ENCODE results near the gene D2HGDH.
"Not testable (repeated sequence)": the region's sequence is repeated elsewhere in the genome, so short reads cannot be mapped to it uniquely, and the experiment has no call there.

D2HGDH gene

DNA sequence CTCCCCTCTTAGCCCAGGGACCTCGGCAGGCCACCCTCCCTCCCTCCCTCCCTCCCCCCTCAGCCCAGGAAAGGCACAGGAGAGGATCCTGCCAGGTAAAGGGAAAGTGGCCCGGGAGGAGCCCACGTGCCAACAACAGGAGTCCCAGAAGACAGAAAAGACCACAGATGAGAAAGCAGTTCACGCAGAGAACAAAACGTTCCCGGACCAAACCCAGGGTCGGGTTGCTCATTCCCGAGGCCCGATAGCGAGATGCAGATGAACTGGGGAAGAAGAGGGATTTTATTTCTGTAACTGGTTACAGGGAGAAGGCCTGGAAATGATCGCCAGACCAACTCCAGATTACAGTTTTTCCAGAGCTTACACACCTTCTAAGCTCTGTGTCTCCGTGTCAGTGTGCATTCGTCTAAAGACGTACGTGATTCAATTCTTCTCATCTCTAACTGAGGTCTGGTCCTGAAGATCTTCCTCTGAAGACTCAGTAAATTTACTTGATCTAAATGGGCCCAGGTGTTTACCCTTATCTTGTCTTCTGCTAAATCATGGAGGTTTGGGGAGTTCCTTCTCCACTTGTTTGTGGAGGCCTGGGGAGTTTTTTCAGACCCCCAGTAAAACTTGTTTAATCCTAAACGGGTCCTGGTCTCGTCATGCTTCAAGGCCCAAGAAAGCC, 73.8 kb downstream of the D2HGDH start:
- DNase-seq (ENCODE audit: low spot score) = no peak

DNA sequence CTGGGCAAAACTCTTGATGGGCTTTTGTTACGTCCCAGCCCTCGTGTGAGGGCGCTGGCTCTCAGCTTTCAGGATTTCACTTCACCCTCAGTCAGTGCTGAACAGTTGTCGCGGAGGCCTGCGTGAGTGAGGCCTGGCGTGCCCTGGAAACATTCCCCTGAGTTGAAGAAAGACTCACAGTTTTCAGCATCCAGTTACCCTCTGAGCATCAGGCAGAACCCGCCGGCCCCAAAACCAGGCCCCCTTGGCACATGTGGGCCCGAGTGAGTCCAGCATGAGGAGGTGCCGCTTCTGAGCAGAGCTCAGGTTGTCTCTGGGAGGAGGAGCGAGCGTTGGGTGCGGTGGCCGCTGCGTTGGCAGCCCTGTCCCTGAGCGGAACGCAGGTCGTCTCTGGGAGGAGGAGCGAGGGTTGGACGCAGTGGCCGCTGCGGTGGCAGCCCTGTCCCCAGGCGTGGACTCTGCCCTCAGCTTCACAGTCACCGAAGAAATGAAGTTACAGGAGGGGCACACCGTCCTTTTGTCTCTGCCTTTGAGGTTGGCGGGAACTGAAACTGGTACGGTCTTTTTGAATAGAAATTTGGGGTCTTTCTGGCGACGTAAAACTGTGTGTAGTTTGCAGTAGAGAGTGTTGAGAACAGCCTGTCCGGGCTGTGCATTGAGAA, 74.4 kb downstream of the D2HGDH start, which contains the start of gene NEU4:
Gene NEU4 (plus strand): TSS at position 473 of the 662 bp plus-strand sequence. CDS start 5,292 bp downstream, outside the sequence.
- no peak for DNase-seq (ENCODE audit: low spot score)

DNA sequence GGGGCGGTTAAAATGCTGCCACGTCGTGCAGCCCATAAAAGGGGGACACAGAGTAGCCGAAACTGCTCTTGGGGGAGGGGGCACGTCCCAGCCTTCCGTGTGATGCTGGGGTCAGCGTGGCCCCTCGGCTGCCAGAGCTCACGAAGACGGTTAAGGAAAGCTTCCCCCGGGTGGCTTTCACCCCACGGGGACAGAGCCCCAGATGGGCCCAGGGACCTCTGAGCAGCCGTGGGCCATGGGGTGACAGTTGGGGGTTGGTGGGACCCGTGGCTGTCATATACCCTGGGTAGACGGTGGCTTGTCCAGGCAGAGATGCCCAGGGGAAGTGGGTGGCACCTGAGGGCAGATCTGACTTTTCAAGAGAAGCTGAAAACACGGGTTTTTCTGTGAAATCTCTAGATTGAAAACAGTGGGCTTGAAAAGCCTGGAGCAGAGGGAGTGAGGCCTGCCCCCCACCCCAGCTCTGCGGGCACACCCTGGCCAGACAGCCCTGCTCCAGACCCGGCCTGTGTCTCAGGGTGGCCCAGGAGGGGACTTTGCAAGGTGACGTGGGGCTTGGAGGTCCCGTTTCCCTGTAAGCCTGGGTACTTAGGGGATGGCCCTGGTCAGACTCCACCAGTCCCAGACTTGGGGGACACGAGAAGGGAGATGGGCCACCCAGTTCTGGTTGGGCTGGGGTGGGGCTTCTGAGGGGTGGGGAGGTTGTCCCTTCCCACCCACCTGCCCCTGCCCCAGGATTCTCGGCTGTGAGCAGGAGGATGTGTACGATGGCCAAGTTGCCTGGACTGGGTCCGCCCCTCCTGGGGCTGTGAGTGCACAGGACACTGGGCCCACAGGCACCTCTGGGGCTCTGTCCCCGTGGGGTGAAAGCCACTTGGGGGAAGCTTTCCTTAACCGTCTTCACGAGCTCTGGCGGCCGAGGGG, 75.2 kb downstream of the D2HGDH start:
- no peak for DNase-seq (ENCODE audit: low spot score)

DNA sequence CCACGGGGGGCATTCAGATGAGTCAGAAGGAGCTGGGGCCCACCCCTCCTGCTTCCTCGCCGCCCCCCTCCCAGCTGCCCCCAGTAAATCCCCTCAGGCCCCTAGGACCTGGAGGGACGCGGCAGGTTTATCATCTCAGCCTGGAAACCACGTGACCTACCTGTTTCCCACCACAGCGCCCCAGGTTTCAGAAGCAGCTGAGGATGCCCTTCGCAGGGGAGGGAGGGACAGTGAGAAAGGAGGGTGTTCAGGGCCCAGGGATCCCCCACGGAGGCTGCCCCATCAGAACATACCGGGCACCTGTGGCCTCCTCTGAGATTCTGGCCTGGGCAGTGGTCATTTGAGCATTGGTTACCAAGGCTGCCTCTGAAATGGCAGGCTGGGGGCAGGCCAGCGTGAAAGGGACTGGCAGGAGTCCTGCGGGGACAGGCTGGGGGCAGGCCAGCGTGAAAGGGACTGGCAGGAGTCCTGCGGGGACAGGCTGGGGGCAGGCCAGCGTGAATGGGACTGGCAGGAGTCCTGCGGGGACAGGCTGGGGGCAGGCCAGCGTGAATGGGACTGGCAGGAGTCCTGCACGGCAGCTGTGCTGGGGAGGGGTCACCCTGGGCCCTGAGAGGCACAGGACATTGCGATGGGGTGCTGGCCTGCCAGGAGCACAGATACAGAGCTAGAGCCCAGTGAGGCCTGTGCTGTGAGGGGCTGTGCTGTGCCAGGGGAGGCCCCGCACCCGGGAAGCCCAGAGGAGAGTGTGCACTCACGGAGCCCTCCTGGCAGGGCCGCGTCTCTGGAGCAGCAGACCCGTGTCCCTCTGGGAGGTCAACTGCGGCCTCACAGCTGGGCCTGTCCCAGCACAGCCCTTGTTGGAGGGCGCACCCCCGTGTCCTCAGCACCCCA, 76.1 kb downstream of the D2HGDH start:
- no peak for DNase-seq (ENCODE audit: low spot score)

DNA sequence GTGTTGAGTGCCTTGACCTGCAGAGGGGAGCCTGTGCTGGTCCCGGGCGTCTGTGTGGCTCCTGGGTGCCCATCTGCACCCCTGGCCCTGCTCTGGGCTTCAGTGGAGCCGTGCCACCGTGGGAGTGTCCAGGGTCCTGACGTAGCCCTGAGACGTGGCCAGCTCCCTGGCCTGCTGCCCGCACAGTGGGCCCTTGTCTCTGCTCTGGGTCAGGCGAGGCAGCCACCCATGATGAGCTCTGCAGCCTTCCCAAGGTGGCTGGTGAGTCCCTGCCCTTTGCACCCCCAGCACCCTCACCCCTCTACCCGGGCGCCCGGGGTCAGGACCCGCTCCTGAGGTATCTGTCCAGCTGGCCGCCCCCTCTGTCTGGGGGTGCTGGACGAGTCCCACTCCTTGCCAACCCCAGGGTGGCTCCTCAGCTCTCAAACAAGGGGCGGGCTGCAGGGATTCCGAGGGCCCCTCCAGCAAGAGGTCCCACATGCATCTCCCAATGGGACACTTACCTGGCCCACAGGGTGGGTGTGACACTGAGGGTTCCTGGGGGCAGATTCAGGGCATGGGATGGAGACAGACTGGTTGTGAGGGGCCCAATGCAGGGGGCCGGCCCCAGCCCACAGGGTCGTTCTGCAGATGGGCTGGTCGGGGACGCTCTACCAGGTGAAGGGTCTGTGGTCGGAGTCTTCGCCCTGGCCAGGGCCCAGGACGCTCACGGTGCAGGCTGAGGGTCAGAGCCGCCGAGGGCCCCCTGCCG, 76.9 kb downstream of the D2HGDH start:
- no peak for DNase-seq (ENCODE audit: low spot score)

DNA sequence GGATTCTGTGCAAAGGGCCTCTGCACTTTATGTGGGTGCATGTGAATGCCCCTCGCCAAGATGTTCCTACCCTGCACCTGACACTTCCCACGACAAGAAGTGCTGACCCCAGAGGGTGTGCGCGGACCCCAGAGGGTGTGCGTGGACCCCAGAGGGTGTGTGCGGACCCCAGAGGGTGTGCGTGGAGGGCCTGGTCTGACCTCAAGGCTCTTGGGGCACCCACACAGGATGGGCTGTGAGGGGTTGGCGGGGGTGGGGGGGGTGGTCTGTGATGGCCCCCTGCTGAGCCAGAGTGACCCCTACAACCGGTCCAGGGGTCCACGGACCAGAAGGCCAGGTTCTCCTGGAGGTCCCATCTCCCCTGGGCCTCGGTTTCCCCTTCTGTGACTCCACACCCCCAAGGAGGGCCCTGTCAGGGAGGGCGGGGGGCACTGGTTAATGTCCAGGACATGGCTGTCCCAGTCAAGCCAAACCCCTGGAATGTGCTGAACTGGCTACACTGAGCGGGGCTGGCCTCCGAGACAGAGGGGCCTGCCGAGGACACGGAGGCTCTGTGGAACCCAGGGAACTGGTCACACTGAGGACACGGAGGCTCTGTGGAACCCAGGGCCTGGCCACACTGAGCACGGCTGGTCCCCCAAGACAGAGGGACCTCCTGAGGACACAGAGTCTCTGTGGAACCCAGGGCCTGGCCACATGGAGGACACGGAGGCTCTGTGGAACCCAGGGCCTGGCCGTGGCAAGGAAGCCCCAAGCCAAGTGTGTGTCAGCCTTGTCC, 77.7 kb downstream of the D2HGDH start:
- no peak for DNase-seq (ENCODE audit: low spot score)

DNA sequence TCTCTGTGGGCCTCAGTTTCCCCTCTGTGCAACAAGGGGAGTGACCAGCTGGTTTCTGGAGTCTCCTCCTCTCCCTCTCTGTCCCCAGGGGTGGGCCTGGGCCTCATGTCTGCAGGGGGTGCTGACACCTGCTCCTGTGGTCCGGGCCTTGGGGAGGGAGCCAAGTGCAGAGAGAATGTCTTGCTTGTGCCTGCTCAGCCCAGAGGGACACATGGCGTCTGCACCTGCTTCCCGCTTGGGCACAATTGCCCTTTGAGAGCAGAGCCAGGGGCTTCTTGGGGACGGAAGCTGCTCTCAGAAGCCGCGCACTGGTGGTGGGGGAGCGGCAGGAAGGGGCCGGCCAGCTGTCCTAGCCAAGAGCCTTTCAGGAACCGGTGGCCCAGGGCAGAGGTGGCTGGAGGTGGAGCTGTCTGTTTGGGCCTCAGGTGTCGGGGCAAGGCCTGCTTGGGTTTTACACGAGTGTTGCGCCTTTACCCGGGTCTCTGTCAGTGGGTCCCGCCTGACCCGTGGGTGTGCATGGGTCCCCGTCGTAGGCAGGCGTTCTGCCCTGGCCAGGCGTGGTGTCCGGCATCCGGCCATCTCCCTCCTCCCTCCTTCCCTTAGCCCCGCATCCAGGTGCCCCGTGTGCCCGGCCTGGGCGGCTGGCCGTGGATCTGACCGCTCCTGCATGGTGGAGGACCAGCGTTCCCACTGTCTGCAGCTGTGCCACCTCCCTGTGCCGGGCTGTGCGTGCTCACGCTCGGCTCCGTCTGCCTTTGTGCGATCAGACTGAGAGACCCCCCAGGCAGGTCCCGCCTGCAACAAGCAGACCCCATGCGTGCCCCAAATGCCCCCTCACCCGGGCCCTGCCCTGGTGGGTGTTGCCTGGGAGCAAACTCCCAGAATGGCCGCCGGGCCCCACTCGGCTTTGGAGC, 78.6 kb downstream of the D2HGDH start:
- no peak for DNase-seq (ENCODE audit: low spot score)

DNA sequence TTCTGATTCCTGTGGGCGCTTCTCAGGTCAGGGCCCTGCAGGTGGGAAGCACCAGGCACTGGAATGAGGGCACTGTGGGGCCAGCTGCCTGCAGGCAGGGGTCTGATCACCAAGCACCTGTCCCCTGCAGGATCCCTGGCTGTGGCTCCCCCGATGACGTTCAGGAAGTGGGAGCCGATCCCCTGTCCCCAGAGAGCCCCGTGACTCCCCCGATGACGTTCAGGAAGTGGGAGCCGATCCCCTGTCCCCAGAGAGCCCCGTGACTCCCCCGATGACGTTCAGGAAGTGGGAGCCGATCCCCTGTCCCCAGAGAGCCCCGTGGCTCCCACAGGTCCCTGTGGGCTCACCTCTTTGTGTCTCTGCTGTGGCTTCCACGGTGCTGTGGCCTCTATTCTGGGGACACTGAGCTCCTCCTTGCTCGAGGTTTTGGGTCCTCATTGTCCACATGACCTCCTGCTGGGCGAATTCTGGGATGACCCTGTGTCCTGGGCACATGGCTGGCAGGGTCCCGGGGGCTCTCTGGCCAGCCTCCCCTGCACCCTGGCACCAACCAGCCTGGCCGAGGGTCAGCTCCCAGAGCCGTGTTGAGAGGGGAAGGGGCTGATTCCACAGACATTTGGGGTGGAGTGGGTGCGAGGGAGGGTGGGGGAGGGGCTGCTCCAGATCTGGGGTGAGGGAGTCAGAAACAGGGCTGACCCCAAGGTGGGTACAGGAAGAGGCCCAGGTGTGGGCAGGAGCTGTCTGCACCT, 79.4 kb downstream of the D2HGDH start:
- DNase-seq (ENCODE audit: low spot score) = no peak

DNA sequence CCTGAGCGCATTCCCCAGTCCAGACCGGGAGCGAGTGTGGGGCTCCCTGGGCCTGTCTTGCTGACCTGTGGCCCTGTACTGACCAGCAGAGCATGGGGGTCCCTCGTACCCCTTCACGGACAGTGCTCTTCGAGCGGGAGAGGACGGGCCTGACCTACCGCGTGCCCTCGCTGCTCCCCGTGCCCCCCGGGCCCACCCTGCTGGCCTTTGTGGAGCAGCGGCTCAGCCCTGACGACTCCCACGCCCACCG, 79.9 kb downstream of the D2HGDH start:
- no peak for DNase-seq (ENCODE audit: low spot score)

DNA sequence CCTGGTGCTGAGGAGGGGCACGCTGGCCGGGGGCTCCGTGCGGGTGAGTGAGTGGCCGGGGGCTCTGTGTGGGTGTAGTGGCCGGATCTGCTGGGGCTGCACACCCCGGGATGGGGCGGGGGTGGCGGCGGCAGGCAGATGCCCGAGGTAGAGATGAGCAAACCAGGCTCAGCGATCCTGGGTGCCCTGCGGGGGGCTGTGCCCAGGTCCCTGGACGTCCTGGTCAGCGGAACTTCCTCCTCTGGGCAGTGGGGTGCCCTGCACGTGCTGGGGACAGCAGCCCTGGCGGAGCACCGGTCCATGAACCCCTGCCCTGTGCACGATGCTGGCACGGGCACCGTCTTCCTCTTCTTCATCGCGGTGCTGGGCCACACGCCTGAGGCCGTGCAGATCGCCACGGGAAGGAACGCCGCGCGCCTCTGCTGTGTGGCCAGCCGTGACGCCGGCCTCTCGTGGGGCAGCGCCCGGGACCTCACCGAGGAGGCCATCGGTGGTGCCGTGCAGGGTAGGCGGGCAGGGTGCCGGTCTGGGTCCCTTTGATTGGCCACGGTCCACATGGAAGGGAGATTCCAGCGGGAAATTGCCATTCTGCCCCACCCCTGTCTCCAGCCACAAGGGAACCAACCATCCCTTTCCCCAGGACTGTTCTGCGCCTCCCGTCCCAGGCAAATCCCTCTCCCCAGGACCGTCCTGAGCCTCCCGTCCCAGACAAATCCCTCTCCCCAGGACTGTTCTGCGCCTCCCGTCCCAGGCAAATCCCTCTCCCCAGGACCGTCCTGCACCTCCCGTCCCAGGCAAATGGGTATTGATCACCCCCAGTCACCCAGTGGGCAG, 80.4 kb downstream of the D2HGDH start:
- no peak for DNase-seq (ENCODE audit: low spot score)

DNA sequence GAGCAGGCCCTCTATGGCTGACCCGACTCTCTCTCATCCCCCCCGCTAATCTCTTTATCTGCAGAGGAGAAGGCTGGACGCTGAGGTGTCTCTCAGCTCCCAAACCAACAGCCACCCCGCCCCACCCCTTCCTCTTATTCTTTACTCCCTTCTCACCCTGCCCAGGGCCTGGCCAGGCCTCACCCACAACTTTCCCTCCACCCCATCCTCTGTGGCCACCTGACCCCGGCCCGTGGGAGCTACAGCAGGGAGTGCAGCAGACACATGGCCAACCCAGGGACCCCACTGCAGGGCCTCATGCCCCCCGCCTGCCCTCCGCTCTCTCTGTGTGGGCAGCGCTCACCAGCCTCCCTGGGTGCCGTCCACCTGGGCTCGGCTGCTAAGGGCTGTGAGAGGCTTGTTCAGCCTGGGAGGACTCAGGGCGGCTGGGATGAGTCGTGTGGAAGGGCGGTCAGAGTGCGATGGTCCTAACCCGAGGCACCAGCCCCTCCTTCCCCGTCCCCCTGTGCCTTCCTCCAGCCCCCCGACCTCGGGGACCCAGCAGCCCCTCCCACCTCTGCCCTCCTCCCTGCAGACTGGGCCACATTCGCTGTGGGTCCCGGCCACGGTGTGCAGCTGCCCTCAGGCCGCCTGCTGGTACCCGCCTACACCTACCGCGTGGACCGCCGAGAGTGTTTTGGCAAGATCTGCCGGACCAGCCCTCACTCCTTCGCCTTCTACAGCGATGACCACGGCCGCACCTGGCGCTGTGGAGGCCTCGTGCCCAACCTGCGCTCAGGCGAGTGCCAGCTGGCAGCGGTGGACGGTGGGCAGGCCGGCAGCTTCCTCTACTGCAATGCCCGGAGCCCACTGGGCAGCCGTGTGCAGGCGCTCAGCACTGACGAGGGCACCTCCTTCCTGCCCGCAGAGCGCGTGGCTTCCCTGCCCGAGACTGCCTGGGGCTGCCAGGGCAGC, 81.3 kb downstream of the D2HGDH start:
- no peak for DNase-seq (ENCODE audit: low spot score)

DNA sequence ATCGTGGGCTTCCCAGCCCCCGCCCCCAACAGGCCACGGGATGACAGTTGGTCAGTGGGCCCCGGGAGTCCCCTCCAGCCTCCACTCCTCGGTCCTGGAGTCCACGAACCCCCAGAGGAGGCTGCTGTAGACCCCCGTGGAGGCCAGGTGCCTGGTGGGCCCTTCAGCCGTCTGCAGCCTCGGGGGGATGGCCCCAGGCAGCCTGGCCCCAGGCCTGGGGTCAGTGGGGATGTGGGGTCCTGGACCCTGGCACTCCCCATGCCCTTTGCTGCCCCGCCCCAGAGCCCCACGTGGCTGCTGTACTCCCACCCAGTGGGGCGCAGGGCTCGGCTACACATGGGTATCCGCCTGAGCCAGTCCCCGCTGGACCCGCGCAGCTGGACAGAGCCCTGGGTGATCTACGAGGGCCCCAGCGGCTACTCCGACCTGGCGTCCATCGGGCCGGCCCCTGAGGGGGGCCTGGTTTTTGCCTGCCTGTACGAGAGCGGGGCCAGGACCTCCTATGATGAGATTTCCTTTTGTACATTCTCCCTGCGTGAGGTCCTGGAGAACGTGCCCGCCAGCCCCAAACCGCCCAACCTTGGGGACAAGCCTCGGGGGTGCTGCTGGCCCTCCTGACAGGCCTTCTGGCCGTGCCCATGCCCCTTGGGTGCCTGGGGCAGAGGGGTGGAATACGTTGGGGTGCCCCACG, 82.1 kb downstream of the D2HGDH start:
- DNase-seq (ENCODE audit: low spot score) = no peak

DNA sequence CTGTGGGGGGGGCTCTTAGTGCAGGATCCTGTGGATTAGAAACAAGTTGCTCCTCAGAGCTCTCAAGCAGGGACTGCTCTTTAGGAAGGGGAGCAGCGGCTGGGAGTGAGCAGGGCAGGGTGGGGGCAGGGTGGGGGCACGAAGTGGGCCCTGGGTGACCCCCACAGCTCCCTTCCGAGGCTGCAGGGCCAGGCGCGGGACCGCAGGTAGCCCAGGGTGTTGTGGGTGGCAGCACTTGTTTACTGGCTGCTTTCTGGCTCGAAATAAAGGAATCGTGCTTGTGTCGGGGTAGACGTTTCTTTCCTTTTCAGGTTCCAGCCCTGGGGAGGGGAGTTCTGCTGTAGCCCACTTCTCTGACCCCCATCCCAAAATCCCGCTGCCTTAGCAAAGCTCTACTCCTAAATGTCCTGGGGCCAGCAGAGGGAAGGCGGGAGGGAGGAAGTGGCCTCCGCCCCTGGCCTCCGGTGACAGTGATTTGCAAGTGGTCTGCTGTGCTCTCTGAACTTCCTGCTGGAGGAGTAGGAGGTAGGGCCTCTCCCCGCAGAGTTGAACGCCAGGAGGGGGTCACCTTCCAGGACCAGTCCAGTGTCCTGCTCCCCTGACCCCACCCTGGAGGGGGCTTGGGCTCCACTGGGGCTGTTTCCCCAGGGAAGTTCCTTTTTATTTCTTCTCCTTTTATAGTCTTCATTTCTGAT, 82.8 kb downstream of the D2HGDH start:
- no peak for DNase-seq (ENCODE audit: low spot score)

DNA sequence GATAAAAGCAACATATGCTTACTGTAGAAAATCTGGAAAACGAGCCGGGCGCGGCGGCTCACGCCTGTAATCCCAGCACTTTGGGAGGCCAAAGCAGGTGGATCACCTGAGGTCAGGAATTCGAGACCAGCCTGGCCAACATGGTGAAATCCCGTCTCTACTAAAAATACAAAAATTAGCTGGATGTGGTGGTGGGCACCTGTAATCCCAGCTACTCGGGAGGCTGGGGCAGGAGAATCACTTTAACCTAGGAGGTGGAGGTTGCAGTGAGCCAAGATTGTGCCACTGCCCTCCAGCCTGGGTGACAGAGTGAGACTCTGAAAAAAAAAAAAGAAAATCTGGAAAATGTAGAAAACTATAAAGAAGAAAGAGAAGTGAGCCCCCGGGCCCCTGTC, 83.4 kb downstream of the D2HGDH start:
- DNase-seq (ENCODE audit: low spot score) = not testable (repeated sequence)
